Stimulated activated CD8-positive, alpha-beta memory T cell treated with anti-CD3 and anti-CD28 coated beads, Interleukin-4, amount 100 ng/mL, for 1 hour (primary cell): ENCODE data around the gene ARHGAP21.
"Not testable (repeated sequence)": the region's sequence is repeated elsewhere in the genome, so short reads cannot be mapped to it uniquely, and the experiment has no call there.

Experiments
- DNase-seq, 2 donors: peaks; one replicate each; pipeline ENCODE4 v3.0.0-alpha.2; 2020; ENCODE audit warnings: low read depth in 2 of 2, low spot score in 1 of 2

The ARHGAP21 gene

DNA sequence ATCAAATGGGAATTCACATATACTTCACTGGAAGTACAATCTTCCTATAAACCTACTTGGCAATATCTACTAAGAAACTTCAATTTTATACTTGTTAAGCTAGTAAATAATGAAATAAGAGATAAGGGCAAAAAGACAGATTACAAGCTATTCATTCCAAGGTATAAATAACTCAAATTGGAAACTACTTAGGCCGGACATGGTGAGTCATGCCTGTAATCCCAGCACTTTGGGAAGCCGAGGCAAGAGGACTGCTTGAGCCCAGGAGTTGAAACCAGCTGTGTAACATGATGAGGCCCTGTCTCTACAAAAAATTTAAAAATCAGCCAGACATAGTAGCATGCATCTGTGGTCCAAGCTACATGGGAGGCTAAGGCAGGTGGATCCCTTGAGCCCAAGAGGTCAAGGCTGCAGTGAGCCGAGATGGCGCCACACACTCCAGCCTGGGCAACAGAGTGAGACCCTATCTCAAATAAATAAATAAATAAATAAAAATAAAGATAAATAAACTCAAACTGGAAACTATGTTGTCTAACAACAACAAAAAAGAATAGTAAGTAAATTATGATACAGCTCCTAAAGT is 37.6 kb downstream of the ARHGAP21 start:
- no peak for DNase-seq

DNA sequence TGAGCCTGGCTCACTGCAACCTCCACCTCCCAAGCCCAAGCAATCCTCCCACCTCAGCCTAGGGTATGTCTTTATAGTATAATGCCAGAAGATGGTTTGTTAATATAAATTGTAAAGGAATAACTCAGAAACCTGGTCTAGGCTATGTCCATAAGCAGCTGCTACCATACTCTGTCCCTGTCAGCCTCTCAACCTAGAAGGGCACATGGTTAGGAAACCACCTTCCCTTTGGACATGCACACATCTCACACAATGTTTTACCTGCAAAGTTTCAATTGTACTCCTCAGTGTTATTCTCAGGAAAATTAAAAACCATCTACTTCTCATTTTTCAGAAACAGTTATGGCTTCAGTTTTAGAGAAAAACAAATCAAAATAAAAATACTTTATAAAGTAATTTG is 40.1 kb downstream of the ARHGAP21 start:
- DNase-seq: no peak

GRCh38 chr10:24681572-24682088 is 42.1 kb downstream of the ARHGAP21 start:
- no peak for DNase-seq

DNA sequence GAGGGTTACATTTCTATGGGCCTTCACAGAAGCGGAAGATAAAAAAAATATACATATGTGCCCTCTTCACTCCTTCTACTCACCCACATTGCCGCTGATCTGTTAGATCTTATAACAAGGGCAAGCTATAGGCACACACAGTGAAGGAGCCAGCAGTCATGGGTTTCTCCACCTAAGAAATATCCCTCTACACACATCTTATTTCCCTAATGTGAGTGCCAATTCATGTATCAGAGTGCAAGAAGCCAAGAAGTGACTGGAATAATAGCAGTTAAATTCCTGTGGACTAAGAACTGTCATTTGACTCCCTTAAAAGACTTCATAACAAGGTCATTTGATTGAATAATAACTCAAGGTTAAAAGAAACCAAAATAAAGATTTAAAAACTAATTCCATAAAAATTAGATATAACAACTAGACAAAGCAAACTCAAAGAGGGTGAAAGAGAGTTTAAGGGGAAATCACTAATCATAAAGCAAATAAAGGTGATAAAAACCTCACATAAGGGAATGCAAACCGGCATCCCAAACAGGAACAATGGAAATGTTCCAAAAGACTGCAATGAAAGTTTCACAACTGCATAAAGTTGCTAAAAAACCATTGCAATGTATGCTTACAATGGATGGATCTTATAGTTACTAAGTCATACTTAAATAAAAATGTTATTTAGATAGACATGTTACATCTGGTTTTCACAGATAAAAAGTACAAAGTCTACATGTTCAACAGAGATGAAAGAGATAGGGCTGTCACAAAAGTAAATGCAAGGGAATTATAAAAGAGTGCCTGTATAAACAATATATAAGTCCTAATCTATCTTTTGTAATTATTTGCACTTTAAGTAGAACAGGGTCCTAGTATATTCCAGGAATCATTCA is 42.8 kb downstream of the ARHGAP21 start:
- no peak for DNase-seq

DNA sequence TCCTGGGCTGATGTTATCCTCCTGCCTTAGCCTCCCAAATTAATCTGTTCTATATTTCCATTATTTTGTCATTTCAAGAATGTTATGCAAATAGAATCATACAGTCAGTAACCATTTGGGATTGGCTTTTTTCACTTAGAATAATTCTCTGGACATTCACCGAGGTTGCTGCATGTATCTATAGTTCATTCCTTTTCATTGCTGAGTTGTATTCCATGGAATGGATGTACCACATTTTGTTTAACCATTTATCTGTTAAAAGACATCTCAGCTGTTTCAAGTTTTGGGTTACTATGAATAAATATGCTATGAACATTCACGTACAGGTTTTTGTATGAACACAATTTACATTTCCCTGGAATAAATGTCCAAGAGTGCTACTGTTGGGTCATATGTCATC is 44.9 kb downstream of the ARHGAP21 start:
- no peak for DNase-seq

GRCh38 chr10:24674892-24675632 is 48.6 kb downstream of the ARHGAP21 start:
- no peak for DNase-seq

- DNase-seq: no peak
Measured at GRCh38 chr10:24670964-24671670, 52.6 kb downstream of the ARHGAP21 start.

DNA sequence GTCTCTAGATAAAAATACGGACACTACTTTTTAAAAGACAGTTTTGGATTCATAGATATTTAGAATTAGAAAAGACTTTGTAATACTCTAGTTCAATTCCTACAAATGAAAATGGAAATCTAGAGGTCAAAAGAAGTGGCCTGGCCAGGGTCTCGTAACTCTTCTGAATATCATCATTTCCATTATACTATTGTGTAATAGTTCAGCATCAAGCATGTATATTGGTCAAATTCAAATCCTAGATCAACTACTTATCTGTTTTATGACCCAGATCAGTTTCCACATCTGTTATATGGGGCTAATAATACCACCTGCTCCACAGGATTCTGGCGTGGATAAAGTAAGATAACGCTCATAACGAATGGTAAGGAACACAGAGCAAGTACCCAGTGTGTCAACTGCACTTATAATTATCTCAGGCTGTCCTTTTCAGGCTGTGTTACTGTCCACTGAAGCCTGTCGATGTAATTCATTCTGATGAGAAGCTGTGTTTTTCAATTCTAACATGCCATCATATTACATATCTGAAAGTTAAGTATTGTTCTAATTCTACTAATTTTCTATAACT is 54.3 kb downstream of the ARHGAP21 start:
- DNase-seq: no peak

DNA sequence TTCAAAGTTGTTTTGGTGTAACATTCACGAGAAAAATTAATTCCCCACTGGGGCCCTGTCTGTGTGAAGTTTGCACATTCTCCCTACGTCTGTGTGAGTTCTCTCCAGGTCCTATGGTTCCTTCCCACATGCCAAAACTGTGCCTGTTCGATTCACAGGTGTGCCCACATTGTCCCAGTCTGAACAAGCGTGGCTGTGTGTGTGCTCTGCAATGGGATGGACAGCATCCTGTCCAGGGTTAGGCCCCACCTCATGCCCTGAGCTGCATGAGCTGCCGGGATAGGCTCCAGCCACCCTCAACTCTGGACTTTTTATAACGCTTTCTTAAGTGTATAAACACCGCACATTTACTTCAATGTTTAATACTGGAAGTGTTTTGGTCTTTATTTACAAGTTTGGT is 55.4 kb downstream of the ARHGAP21 start:
- DNase-seq: no peak

DNA sequence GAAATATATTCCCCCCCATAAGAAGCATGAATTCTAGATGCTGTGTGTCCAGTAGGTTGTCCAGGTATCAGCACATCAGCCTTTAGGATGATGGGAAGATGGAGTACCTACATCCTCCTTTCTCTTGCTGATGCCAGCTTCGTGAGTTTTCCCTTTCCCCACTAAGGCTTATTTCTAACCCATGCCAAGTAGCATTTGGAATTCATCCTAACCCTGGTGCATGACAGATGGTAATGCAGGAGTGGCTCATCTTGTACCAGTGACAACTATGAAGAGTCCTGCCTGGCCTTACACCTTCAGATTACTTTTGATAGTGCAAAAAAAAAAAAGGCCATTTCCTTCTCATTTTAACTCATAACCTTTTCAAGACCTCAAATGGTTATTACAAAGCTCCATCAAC is 58.7 kb downstream of the ARHGAP21 start:
- no peak for DNase-seq

DNA sequence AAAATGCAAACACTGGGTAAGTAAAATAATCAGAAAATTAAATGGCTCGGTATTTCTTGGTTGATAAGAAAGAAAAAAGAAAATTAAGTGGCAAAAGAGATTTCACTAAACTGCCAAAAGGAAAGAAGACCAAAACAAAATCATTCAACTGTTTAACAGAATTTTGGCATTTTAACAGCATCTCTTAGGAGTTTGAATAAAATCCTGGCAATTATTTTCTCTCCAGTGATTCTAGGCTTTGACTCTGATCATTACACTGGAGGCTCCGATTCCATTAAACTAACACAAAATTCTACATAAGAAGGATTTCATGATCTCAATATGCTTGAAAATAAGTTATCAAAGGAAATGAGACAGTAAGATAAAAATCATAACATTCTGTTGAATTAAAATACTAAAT is 62.3 kb downstream of the ARHGAP21 start:
- no peak for DNase-seq

DNA sequence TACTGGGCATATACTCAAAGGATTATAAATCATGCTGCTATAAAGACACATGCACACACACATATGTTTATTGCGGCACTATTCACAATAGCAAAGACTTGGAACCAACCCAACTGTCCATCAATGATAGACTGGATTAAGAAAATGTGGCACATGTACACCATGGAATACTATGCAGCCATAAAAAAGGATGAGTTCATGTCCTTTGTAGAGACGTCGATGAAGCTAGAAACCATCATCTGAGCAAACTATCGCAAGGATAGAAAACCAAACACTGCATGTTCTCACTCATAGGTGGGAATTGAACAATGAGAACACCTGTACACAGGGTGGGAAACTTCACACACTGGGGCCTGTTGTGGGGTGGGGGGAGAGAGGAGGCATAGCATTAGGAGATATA is 65.4 kb downstream of the ARHGAP21 start:
- DNase-seq: not testable (repeated sequence)

GRCh38 chr10:24656326-24656725 is 67.4 kb downstream of the ARHGAP21 start:
- not testable (repeated sequence) for DNase-seq

GRCh38 chr10:24652381-24652957 is 71.2 kb downstream of the ARHGAP21 start:
- DNase-seq: no peak

DNA sequence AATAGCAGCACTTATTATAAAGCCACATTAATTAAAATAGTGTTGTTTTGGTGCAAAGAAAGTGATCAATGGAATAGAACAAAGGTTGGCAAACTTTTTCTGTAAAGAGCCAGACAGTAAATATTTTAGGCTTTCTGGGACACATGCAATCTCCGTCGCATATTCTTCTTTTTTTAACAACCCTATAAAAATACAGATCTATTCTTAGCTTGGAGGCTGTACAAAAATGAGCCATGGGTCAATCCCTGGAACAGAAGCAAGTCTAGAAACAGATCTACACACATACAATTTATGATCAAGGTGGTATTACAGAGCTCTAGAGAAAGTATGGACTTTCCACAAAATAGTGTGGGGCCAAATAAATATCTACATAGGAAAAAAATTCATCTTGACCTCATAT is 71.8 kb downstream of the ARHGAP21 start:
- no peak for DNase-seq

DNA sequence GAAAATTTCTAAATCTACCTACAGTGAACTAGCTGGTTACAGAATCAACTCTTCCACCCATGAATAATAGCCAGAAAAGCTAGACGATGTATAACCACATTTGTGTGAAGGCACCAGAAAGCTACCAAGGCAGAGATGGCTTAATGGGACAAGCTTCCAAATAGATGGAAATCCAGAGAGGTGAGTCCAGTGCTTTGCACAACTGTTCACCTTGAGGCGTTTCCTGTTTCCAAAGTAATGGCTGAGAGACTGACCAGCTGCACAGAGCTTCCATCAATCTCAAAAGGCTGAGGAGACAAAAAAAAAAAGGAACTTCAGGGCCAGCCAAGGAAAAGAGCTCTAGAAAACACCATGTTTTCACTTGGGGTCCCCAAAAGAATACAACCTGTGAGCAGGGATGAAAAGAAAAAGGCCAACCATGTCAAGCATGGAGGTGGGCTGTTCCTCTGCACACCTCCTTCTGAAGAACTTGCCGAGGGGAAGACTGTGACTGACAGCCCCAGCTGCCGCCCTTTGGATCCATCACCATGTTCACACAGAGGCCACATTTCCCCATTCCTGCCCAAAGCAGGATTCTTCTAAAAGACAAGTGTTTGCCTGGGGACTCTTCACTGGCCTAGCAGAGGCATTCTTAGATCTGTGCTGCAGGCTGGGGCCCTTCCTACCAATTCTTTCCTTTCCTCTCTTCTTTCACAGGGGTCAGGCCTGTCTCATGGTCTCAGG is 72.9 kb downstream of the ARHGAP21 start:
- DNase-seq: no peak

DNA sequence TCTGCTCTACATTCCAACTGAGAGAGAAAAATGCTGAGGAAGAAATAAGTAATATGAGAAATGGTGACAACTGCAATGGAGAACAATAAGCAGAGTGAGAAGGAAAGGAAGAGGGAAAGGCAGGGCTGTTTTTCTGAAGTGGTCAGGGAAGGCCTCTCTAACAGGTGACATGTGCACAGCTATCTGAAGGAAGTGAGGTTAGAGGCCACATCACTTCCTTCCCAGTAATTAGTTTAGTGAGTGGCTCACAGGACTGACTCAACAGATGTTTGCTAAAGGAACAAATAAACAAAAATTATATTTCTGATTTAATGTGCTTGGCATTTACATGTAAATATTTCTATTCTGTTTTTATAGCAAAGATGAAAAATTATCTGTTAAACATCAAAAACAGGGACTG is 77.9 kb downstream of the ARHGAP21 start:
- no peak for DNase-seq

DNA sequence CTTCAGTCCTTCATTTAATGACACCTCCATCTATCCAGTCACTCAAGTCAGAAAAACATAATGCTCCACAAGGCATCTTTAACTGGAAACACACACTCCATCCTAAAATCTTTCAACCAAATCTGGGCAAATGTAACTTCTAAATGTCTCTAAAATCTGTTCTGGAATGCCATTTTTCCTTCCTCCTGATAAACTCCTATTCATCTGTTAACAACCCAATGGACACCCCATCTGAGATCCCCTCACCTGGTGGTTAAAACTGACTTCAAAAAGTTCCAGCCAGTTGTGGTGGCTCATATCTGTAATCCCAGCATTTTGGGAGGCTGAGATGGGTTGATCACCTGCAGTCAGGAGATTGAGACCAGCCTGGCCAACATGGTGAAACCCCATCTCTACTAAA is 78.7 kb downstream of the ARHGAP21 start:
- DNase-seq: no peak

- no peak for DNase-seq
Measured at GRCh38 chr10:24643679-24644209, 79.9 kb downstream of the ARHGAP21 start.
